Osteocyte (in vitro differentiated cells): ENCODE data around the gene TNIP1. TPM values are rescaled to one million over a fixed set of nuclear protein-coding genes. Genes with fewer than 3 reads are reported as not detected.

ENCODE experiments used
- DNase-seq: peaks from one replicate; pipeline ENCODE4 v3.0.0; 2021; ENCODE audit warnings: mixed read lengths; ENCODE audit not compliant: unreplicated experiment; ENCODE audit errors: extremely low spot score
- H3K27ac Mint-ChIP-seq: one replicate; pipeline ENCODE4 v1.8.0; 2021; ENCODE audit warnings: mild to moderate bottlenecking, mixed read lengths; ENCODE audit not compliant: unreplicated experiment
- H3K27me3 Mint-ChIP-seq: one replicate; pipeline ENCODE4 v1.8.0; 2021; ENCODE audit warnings: mixed read lengths; ENCODE audit not compliant: unreplicated experiment
- H3K36me3 Mint-ChIP-seq: one replicate; pipeline ENCODE4 v1.8.0; 2021; ENCODE audit warnings: mixed read lengths; ENCODE audit not compliant: unreplicated experiment
- H3K4me1 Mint-ChIP-seq: one replicate; pipeline ENCODE4 v1.8.0; 2021; ENCODE audit warnings: mixed read lengths; ENCODE audit not compliant: unreplicated experiment
- H3K4me3 Mint-ChIP-seq: one replicate; pipeline ENCODE4 v1.8.0; 2021; ENCODE audit warnings: mild to moderate bottlenecking, moderate library complexity, mixed read lengths; ENCODE audit not compliant: unreplicated experiment
- H3K9me3 Mint-ChIP-seq: one replicate; pipeline ENCODE4 v1.8.0; 2021; ENCODE audit warnings: mixed read lengths; ENCODE audit not compliant: unreplicated experiment
- CTCF ChIP-seq: fragments of 200-600 bp; sonication (generic); IDR thresholded peaks from 2 replicates; pipeline ENCODE4 v1.5.0; 2021; ENCODE audit warnings: antibody characterized with exemption, mild to moderate bottlenecking, moderate library complexity
- total RNA-seq: library from RNA; stranded (reverse); gene quantifications from 2 replicates; pipeline ENCODE4 v1.2.1, GENCODE V29; 2021

TNIP1 gene
- total RNA-seq, 1 donor from 2014 or later, result 85.5 TPM

DNA sequence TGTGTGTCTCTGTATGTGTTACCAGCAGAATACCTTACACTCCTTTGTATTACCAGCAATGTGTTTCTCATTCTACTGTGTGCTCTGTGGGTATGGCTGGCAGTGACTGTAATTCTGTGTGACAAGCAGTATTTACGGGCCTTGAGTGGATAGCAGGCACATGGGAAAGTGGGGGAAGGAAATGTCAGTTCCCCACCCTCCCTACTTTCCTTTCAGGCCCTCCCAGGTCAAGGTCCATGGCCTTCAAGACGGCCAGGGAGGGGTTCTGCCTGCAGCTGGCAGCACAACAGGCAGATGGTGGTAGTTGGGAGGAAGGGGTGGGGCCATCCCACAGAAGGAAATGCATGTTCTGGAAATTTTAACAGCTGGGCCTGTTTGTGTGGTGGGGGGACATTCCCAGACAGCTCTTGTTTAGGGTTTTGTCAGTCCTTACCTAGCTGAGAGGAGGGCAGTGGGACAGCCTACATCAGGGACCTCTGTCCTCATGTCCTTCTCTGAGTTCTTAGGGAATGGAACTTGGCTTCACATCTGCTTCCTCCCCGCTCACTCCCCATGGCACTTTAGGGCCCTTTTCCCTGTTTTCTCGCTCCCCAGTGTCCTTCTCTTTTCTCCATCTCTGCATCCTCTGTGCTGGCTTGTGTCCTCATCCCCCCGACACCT lies 14.6 kb upstream of the TNIP1 start:
- Mint-ChIP-seq H3K27ac (peak overlapping the region; percentile 75), H3K36me3 (peaks cover 8% of the 10 kb centered on the region), H3K4me3 (no peak overlapping the region), H3K4me1 (peaks cover 42% of the 10 kb centered on the region), H3K27me3 (no peaks in the 10 kb centered on the region), H3K9me3 (no peaks in the 10 kb centered on the region)
- TF ChIP-seq CTCF, result no peak
- DNase-seq, result no peak

GRCh38 chr5:151094852-151095245 lies 14.0 kb upstream of the TNIP1 start:
- no peak overlapping the region for H3K4me3 Mint-ChIP-seq
- no peaks in the 10 kb centered on the region for H3K27me3 Mint-ChIP-seq
- no peak for TF ChIP-seq CTCF
- peaks cover 42% of the 10 kb centered on the region for H3K4me1 Mint-ChIP-seq
- no peaks in the 10 kb centered on the region for H3K9me3 Mint-ChIP-seq
- H3K36me3 Mint-ChIP-seq, result peaks cover 4% of the 10 kb centered on the region
- no peak for DNase-seq
- H3K27ac Mint-ChIP-seq, result peak overlapping the region; percentile 81

DNA sequence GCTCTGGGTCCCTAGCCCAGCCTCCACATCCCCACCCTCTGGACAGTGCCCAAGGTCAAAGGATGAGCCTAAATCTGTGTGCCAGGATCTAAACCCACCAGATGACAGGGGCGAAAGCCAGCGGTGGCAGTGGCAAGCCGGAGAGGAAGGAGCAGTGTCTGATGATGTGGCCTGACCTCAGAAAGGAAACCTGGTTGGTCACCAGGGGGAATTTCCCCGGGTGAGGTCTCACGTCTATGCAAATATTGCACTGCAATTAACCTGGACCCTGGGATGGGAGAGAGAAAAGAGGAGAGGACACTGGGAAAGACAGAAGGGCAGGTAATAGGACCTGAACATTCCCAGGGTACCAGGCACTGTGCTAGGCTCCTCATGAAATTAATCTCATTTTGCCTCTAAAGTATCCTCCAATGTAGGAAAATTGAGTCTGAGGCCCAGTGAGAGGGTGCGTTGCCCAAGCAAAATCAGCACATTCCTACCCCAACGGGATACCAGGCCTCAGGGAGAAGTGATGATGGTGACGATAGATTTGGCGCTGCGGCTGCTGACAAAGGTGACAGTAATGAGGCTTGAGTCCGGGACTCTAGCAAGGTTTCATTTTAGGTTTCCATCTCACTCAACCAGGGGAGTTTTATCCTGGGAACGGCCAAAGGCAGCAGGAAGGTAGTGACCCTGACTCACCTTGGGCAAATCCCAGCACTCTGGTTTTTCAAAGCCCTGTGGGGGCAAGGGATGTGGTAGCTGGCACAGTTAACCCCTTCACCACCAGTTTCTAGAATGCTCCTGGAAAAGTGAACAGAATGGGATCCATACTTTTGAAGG lies 13.4 kb upstream of the TNIP1 start:
- peaks cover 42% of the 10 kb centered on the region for H3K4me1 Mint-ChIP-seq
- no peaks in the 10 kb centered on the region for H3K9me3 Mint-ChIP-seq
- DNase-seq, result no peak
- no peaks in the 10 kb centered on the region for H3K27me3 Mint-ChIP-seq
- TF ChIP-seq CTCF, result no peak
- H3K27ac Mint-ChIP-seq, result peak overlapping the region; percentile 81
- H3K4me3 Mint-ChIP-seq, result no peak overlapping the region
- no peaks in the 10 kb centered on the region for H3K36me3 Mint-ChIP-seq

DNA sequence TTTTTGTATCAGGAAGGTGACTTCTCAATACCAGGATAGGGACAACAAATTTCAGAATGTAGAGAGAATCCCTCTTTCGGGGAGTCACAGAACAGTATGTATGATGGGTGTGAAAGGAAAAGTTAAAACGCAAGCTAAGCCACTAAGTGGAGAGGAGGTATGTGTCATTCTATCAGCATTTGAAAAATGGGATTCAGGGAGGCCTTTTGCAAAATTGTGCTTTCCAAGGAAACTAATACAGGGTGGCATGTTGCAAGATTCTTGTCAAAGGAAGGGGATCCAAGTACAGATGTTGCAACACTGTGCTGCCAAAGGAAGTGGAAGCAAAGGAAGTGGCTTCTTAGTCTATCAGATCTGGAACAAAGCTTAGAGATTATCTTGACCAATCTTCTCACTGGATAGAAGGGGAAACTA lies 12.6 kb upstream of the TNIP1 start:
- no peak for TF ChIP-seq CTCF
- Mint-ChIP-seq H3K27ac (peak overlapping the region; percentile 81), H3K4me3 (no peak overlapping the region), H3K9me3 (no peaks in the 10 kb centered on the region), H3K4me1 (peaks cover 42% of the 10 kb centered on the region), H3K36me3 (no peaks in the 10 kb centered on the region), H3K27me3 (no peaks in the 10 kb centered on the region)
- no peak for DNase-seq

DNA sequence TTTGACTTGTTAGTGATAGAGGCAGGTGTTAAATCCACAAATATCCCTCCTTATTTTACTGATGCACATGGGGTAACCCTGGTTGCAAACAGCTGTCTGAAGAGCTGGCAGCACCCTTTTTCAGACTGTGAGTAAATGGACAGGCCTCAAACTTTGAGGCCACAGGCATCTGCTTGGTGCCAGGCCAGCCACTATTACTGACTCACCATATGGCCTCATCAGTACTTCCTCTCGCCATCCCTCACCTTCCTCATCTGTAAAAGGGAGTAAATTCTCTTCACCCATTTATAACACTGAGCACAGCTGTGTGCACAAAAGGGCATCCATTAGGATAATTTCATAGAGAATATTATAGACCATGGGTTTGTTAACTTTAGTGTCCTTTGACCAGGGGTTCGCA lies 11.9 kb upstream of the TNIP1 start:
- no peak for TF ChIP-seq CTCF
- Mint-ChIP-seq H3K27ac (peak overlapping the region; percentile 47), H3K4me3 (no peak overlapping the region), H3K27me3 (no peaks in the 10 kb centered on the region), H3K9me3 (no peaks in the 10 kb centered on the region), H3K36me3 (no peaks in the 10 kb centered on the region), H3K4me1 (peaks cover 42% of the 10 kb centered on the region)
- no peak for DNase-seq
